Activated naive CD8-positive, alpha-beta T cell treated with anti-CD3 and anti-CD28 coated beads, Interleukin-2, amount 10 ng/mL, durations not matched to agents 7 days and 5 days (primary cell): ENCODE results near the gene IL18BP. TPM values are rescaled to one million over a fixed set of nuclear protein-coding genes. Genes with fewer than 3 reads are reported as not detected.

ENCODE experiments used
- ATAC-seq: fragments of 150-1000 bp; cut with Tn5 transposase; one replicate; pipeline ENCODE4 v1.10.0; 2021; ENCODE audit warnings: low read depth, moderate library complexity
- POLR2A ChIA-PET: fragments of 350-600 bp; sonication (Branson Sonifier 250); formaldehyde crosslinking; loops from one replicate; lab custom pipeline; 2021; ENCODE audit warnings: antibody characterized with exemption; lab: Charles Lee
- DNase-seq: peaks from one replicate; pipeline ENCODE4 v3.0.0; 2021
- H3K27ac Mint-ChIP-seq: one replicate; pipeline ENCODE4 v1.8.0; 2022; ENCODE audit warnings: mild to moderate bottlenecking, mixed read lengths
- H3K27me3 Mint-ChIP-seq: one replicate; pipeline ENCODE4 v1.8.0; 2022; ENCODE audit warnings: mild to moderate bottlenecking, moderate library complexity, mixed read lengths
- H3K36me3 Mint-ChIP-seq: one replicate; pipeline ENCODE4 v1.8.0; 2021; ENCODE audit warnings: mild to moderate bottlenecking, mixed read lengths
- H3K4me1 Mint-ChIP-seq: one replicate; pipeline ENCODE4 v1.8.0; 2021; ENCODE audit warnings: mixed read lengths
- H3K4me3 Mint-ChIP-seq: one replicate; pipeline ENCODE4 v1.8.0; 2022; ENCODE audit warnings: mild to moderate bottlenecking, moderate library complexity, mixed read lengths
- H3K9me3 Mint-ChIP-seq: one replicate; pipeline ENCODE4 v1.8.0; 2021; ENCODE audit warnings: mixed read lengths
- total RNA-seq, 2 experiments: library from RNA; stranded (reverse); gene quantifications; one replicate each; pipeline ENCODE4 v1.2.3, GENCODE V29; 2021

The IL18BP gene
- total RNA-seq, 2 experiments from 2014 or later, result 21.2 to 22.9 TPM

DNA sequence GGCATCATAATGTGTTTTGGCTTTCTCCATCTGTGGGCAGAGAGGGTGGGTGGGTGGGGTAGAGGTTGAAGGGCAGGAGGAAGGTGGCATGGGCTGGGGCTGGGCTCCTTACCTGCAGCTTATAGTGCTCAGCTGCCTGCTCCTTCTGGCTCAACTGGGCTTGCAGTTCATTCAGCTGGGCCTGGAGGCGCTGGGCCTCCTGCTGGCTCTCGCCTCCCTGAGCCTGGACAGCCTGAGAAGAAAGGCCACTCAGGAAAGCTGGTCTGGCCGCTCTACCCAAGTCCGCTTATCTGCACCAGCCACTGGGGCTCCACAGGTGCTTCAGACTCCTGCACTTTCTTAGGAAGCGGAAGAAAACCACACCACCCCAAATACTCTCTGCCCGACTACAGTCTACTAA lies 10.4 kb downstream of the IL18BP start:
- Mint-ChIP-seq H3K4me3 (no peak overlapping the region), H3K27me3 (no peaks in the 10 kb centered on the region), H3K9me3 (no peaks in the 10 kb centered on the region), H3K27ac (no peak overlapping the region), H3K36me3 (peaks cover 29% of the 10 kb centered on the region), H3K4me1 (no peaks in the 10 kb centered on the region)
- no peak for ATAC-seq
- POLR2A ChIA-PET, result no interaction called here
- DNase-seq, result no peak

DNA sequence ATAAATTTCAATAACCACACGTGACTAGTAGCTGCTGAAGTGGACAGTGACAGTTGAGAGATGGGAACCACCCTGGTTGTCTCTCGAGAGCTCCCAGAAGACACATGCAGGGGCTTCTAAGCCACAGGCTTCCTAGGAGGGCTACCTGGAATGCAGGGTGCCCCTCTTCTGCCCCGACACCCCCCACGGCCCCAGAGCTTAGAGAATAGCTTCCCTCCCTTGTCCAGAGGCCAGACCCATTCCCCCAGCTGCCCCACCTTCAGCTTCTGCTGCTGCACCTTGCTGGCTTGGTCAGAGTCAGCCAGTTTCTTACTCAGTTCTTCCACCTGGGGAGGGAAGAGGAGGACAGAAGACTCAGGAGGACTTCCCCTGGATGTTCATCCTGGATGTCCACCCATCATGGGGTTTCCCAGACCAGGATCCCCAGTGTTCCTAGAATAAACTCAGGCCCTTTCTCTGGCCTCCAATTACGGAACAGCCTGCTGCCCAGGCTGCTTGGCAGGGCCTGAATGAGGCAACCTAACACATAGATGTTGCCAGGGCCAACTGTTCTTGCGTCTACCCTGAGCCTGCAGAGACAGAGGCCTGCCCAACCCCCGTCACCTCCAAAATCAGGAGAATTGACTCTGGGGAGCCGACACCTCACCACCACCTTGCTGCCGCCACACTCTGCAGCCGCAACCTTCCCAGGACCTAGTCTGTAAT lies 12.0 kb downstream of the IL18BP start:
- H3K9me3 Mint-ChIP-seq, result no peaks in the 10 kb centered on the region
- H3K4me1 Mint-ChIP-seq, result no peaks in the 10 kb centered on the region
- ATAC-seq (no peak), DNase-seq (no peak)
- POLR2A ChIA-PET, result no interaction called here
- H3K36me3 Mint-ChIP-seq, result peaks cover 35% of the 10 kb centered on the region
- H3K4me3 Mint-ChIP-seq, result no peak overlapping the region
- no peak overlapping the region for H3K27ac Mint-ChIP-seq
- no peaks in the 10 kb centered on the region for H3K27me3 Mint-ChIP-seq

DNA sequence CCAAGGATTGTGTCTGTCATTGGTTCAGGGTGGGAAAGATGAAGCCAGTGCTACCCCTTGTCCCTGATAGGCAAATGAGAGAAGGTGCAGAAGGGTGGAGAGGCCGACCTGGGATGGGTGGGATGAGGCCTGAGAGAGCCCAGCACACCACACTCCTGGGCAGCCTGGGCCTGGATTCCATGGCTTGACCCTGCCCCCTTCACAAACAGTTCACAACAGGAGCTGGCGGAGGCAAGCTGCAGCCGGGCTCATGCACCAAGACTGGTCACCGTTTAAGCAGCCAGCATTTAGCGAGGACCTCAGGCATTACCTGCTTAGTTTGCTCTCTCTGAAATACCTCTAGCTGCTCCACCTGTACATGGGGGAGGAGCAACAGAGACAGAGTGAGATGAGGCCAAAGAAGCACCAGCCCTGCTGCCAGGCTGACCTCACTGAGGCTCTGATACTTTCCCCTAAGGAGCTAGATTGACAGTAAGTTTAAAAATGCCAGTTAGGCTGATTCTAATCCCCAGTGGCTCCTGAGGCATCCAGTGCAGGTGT lies 13.5 kb downstream of the IL18BP start:
- no peaks in the 10 kb centered on the region for H3K9me3 Mint-ChIP-seq
- POLR2A ChIA-PET, result interaction anchor here (1.0 kb wide), 1 partner anchor 13 kb away, joined by 3 read pairs; the partner anchor contains the start of gene IL18BP
- H3K4me1 Mint-ChIP-seq, result no peaks in the 10 kb centered on the region
- ATAC-seq (no peak), DNase-seq (no peak)
- H3K4me3 Mint-ChIP-seq, result no peak overlapping the region
- no peak overlapping the region for H3K27ac Mint-ChIP-seq
- H3K27me3 Mint-ChIP-seq, result no peaks in the 10 kb centered on the region
- H3K36me3 Mint-ChIP-seq, result peaks cover 33% of the 10 kb centered on the region

DNA sequence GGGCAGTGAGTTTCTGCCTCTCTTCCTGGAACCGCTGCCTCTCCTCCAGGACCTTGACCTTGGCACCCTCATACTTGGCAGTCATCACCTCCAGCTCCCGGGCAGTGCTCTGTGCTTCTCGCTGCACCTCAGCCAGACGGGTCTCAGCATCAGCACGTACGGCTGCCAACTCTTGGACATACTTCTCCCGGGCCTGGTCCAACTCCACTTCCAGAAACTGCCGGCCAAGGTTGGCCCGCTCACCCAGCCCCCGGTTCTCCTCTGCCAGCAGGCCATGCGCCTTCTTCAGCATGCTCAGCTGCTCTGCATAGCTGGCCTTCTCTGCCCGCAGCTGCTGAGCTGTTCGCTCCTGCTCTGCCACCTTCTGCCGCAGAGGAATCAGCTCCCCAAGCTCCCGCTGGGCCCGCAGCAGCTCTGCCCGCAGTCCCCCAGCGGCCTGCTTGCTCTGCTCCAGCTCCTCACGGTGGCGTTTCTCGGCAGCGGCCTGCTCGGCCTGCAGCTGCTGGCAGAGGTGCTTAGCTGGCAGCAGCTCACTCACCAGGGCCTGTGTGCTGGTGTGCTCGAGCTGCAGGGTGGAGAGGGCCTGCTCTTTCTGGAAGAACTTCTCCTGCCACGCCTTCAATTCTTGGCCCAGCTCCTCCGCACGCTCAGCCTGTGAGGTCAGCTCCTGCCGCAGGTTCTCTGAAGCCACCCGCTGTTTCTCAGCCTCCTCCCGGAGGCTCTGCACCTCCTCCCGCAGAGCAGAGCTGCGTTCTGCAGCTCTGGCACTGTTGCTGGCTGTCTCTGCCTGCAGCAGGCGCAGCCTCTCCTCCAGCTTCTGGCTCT lies 14.4 kb downstream of the IL18BP start:
- H3K36me3 Mint-ChIP-seq, result peaks cover 28% of the 10 kb centered on the region
- DNase-seq (no peak), ATAC-seq (no peak)
- H3K4me1 Mint-ChIP-seq, result no peaks in the 10 kb centered on the region
- H3K9me3 Mint-ChIP-seq, result no peaks in the 10 kb centered on the region
- POLR2A ChIA-PET, result interaction anchor here (1.0 kb wide), 1 partner anchor 14 kb away, joined by 3 read pairs; the partner anchor contains the start of gene IL18BP
- no peak overlapping the region for H3K4me3 Mint-ChIP-seq
- peak overlapping the region; percentile 30 for H3K27ac Mint-ChIP-seq
- H3K27me3 Mint-ChIP-seq, result no peaks in the 10 kb centered on the region

DNA sequence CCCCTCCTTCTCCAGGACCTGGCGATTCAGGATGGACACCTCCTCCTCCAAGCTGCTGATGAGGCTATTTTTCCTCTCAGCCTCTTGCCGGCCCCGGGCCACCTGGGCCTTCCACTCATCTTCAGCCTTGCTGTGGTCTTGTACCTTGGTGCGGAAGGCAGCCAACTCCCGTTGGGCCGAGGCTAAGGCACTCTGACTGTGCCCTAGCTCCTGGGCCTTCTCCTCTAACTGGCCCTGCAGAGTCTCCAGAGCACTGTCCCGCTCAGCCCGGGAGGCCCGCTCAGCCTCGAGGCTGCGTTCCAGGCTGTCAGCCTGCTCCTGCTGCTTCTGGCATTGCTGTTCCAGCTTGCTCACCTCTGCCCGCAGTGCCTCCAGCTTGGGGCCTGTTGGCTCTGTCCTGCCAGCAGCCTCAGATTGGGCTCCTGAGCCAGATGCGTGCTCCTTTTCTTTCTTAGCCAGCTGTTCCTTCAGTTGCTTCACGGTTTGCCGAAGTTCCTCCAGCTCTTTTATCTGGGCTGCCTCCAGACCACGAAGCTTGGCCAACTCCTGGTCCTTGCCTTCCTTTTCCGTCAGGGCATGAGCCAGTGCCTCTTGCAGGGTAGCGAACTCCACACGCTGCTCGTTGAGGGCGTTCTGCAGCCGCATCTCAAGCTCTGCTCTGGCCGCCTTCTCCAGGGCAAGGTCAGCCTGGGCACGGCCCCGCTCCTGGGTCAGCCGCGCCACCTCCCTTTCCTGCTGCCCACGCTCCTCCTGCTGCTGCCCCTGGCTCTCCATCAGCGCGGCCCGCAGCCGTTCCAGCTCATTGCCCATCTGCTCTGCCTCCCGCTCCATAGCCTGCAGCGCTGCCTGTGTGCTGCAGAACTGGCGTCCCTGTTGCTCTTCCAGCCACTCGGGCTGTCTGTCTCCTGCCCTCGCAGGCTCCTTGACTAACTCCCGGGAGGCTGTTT lies 15.3 kb downstream of the IL18BP start:
- no peak for ATAC-seq
- Mint-ChIP-seq H3K27me3 (no peaks in the 10 kb centered on the region), H3K4me1 (no peaks in the 10 kb centered on the region), H3K27ac (no peak overlapping the region), H3K4me3 (no peak overlapping the region), H3K36me3 (peaks cover 34% of the 10 kb centered on the region), H3K9me3 (no peaks in the 10 kb centered on the region)
- POLR2A ChIA-PET, result no interaction called here
- no peak for DNase-seq

DNA sequence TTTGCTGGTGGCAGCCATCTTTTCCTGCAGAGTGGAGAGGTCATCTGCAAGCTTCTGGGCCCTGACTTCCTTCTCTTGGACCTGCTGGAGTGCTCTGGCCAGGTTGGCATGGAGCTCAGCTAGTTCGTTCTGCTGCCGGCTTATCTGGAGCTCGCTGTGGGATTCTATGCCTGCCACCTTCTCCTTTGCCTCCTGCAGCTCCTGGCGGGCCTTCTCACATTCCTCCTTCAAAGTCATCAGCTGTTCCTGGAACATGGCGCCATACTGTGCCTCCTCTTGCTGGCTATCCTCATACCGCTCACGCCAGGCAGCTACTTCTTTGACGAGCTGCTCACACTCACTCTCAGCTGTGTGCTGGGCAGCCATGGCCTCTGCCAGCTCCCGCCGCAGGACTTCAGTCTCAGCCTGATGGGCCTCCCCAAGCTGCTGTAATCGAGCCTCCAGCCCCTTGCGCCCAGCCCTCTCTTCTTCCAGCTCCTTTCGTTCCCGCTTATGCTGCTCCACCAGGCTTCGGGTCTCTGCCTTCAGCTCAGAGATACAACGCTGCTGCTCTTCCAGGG lies 16.1 kb downstream of the IL18BP start:
- Mint-ChIP-seq H3K4me1 (no peaks in the 10 kb centered on the region), H3K9me3 (no peaks in the 10 kb centered on the region), H3K27ac (no peak overlapping the region), H3K4me3 (no peak overlapping the region), H3K36me3 (peaks cover 34% of the 10 kb centered on the region), H3K27me3 (no peaks in the 10 kb centered on the region)
- POLR2A ChIA-PET, result interaction anchor here (1.1 kb wide), 1 partner anchor 16 kb away, joined by 3 read pairs; the partner anchor contains the start of gene IL18BP
- DNase-seq (no peak), ATAC-seq (no peak)

DNA sequence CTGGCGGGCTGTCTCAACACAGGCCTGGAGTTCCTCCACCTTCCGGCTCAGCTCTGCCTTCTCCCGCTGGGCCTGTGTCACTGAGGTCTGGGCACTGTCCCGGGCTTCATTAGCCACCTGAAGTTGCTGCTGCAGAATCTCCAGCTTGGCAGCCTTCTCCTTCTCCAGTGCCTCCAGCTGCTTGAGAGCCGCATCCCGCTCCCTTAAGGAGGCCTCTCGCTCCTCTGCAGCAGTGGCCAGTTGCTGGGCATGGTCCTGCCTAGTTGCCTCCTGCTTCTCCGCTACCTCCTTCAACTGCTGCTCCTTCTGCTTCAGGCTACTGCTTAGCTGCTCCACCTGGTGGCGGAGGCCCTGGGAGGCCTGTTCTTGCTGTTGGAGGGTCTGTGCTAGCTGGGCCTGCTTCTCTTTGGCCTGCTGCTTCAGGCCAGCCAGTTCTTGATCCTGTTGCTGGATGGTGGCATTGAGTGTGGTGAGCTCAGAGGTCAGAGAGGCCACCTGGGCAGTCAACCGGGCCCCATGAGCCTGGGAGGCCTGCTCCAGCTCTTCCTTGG lies 16.9 kb downstream of the IL18BP start:
- no peak for DNase-seq
- no peak for ATAC-seq
- Mint-ChIP-seq H3K4me1 (no peaks in the 10 kb centered on the region), H3K36me3 (peaks cover 36% of the 10 kb centered on the region), H3K27me3 (no peaks in the 10 kb centered on the region), H3K4me3 (no peak overlapping the region), H3K27ac (peak overlapping the region; percentile 63), H3K9me3 (no peaks in the 10 kb centered on the region)
- POLR2A ChIA-PET, result interaction anchor here (1.1 kb wide), 1 partner anchor 17 kb away, joined by 3 read pairs; the partner anchor contains the start of gene IL18BP

DNA sequence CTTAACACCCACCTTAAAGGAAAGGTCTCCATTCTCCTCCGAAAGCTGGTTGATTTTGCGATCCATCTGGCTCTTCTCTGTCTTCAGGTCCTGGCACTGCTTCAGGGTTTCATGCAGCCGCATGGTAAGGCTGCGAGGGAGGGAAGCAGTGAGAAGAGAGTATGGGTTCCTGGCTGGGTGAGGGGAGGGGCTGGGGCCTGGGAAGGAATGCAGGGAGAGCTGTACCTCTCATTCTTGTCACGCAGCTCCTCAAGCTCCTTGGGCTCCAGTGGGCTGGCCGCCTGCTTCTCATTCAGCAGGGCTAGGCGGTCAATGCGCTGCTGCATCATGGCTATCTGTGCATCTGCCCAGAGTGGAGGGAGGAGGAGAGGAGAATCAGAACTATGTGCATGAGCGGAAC lies 19.5 kb downstream of the IL18BP start:
- H3K27ac Mint-ChIP-seq, result no peak overlapping the region
- POLR2A ChIA-PET, result no interaction called here
- ATAC-seq, result no peak
- H3K4me3 Mint-ChIP-seq, result no peak overlapping the region
- no peaks in the 10 kb centered on the region for H3K9me3 Mint-ChIP-seq
- no peaks in the 10 kb centered on the region for H3K27me3 Mint-ChIP-seq
- H3K4me1 Mint-ChIP-seq, result no peaks in the 10 kb centered on the region
- peaks cover 40% of the 10 kb centered on the region for H3K36me3 Mint-ChIP-seq
- no peak for DNase-seq

DNA sequence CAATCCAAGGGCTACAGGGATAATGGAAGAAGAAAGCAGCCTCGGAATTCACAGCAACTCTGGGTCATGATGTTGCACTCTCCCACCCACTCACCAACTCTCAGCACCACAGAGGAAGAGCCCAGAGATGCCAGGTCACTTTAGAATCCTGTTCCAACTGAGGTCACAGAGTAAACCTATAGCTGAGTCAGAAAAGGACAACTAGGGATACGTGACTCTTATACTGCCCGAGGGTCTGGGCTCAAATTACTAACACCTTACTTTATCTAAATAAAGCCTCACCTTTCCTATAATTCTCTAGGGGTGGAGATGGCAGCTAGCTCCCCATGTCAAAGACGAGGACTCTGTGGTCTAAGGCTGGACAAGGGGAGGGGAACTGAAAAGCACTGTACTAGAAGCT lies 24.6 kb downstream of the IL18BP start:
- H3K27me3 Mint-ChIP-seq, result no peaks in the 10 kb centered on the region
- no peaks in the 10 kb centered on the region for H3K9me3 Mint-ChIP-seq
- no peak for ATAC-seq
- DNase-seq, result no peak
- H3K36me3 Mint-ChIP-seq, result peaks cover 24% of the 10 kb centered on the region
- no peak overlapping the region for H3K4me3 Mint-ChIP-seq
- H3K27ac Mint-ChIP-seq, result no peak overlapping the region
- POLR2A ChIA-PET, result no interaction called here
- peaks cover 18% of the 10 kb centered on the region for H3K4me1 Mint-ChIP-seq

DNA sequence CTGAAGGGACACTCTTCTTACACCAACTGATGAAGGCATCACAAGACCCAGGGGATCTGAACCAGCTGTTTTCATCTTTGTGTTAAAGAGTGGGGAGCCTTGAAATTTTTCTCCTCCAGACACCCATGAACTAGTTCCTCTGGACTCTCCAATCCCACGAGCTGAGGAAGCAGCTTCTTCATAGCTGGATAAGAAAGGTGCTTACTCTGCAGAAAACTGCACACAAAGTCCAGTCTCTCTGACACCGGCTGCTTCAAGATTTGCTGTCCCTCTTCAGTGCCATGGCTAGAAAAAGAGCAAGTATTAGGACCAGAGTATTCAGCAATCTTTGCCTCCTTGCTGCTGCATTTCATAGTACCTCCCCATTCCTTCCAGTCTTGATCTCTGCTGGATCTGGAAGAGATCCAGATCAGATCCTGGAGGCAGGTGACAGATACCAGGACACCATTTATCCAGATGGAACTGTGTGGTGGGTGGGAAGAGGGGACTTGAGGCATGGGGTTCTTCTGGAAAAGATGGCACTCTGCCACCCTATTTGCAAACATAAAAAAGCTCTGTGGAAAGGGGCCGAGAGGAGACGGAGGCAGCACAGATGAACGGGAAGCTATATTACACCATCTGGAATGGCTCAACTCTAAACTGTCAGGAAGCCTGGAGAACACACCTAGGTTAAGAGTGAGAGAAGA lies 25.5 kb downstream of the IL18BP start:
- Mint-ChIP-seq H3K27me3 (no peaks in the 10 kb centered on the region), H3K9me3 (no peaks in the 10 kb centered on the region), H3K4me3 (no peak overlapping the region), H3K36me3 (peaks cover 25% of the 10 kb centered on the region), H3K27ac (peak overlapping the region; percentile 34), H3K4me1 (peaks cover 22% of the 10 kb centered on the region)
- POLR2A ChIA-PET, result interaction anchor here (0.6 kb wide), 1 partner anchor 68 kb away, joined by 4 read pairs; no protein-coding TSS in a partner anchor
- DNase-seq, result no peak
- ATAC-seq, result no peak

DNA sequence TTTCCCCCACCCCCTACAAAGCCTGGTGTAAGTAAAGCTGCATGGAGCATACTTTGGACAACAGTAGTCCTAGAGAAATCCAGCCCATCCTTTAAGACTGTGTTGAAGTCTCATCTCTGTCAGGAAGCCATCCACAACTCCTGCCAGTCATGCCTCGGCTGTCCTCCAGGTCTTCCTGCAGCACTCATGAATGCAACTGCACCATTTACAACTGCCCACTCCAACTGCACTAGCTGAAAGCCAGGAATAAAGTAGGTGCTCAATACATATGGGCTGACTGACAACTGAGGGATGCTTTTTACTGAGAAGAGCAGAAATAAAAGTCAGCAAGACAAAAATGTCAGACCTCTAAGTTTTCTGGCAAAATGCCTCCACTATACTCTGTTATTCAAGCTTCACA lies 27.4 kb downstream of the IL18BP start:
- Mint-ChIP-seq H3K4me3 (no peak overlapping the region), H3K36me3 (peaks cover 21% of the 10 kb centered on the region), H3K27ac (no peak overlapping the region), H3K4me1 (peaks cover 29% of the 10 kb centered on the region), H3K27me3 (no peaks in the 10 kb centered on the region), H3K9me3 (no peaks in the 10 kb centered on the region)
- DNase-seq, result no peak
- no peak for ATAC-seq
- POLR2A ChIA-PET, result interaction anchor here (1.1 kb wide), 1 partner anchor 65 kb away, joined by 3 read pairs; no protein-coding TSS in a partner anchor
